Vagina (tissue), 2 donors: ENCODE results near the gene CIITA.

Source experiments
- POLR2A ChIP-seq, 2 donors: fragments of 450-650 bp; IDR thresholded peaks; one replicate each; pipeline ENCODE4 v1.6.1; 2017; ENCODE audit warnings: antibody characterized with exemption in 2 of 2, mild to moderate bottlenecking in 2 of 2, moderate library complexity in 2 of 2
- POLR2AphosphoS5 ChIP-seq, 2 donors: sonication (generic); formaldehyde crosslinking; IDR thresholded peaks; one replicate each; pipeline ENCODE4 v1.9.0; 2017; ENCODE audit warnings: antibody characterized with exemption in 2 of 2, mild to moderate bottlenecking in 2 of 2, low read depth in 1 of 2; ENCODE audit not compliant: insufficient read depth in 1 of 2
- TF ChIP-seq, protein P1 (sequence below), 3 experiments: fragments of 450-650 bp in 2 of 3; fragments of 200-600 bp in 1 of 3; sonication (generic) in 1 of 3; IDR thresholded peaks; one replicate each; pipeline ENCODE4 v1.5.1; 2017 to 2019; ENCODE audit warnings: antibody characterized with exemption in 3 of 3, mild to moderate bottlenecking in 2 of 3, moderate library complexity in 2 of 3

DNA sequence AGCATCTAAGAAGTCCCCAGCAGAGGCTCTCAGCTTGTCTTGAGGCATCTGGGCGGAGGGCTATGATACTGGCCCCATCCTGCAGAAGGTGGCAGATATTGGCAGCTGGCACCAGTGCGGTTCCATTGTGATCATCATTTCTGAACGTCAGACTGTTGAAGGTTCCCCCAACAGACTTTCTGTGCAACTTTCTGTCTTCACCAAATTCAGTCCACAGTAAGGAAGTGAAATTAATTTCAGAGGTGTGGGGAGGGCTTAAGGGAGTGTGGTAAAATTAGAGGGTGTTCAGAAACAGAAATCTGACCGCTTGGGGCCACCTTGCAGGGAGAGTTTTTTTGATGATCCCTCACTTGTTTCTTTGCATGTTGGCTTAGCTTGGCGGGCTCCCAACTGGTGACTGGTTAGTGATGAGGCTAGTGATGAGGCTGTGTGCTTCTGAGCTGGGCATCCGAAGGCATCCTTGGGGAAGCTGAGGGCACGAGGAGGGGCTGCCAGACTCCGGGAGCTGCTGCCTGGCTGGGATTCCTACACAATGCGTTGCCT lies at the start of gene CIITA:
- TF ChIP-seq, protein P1, sequence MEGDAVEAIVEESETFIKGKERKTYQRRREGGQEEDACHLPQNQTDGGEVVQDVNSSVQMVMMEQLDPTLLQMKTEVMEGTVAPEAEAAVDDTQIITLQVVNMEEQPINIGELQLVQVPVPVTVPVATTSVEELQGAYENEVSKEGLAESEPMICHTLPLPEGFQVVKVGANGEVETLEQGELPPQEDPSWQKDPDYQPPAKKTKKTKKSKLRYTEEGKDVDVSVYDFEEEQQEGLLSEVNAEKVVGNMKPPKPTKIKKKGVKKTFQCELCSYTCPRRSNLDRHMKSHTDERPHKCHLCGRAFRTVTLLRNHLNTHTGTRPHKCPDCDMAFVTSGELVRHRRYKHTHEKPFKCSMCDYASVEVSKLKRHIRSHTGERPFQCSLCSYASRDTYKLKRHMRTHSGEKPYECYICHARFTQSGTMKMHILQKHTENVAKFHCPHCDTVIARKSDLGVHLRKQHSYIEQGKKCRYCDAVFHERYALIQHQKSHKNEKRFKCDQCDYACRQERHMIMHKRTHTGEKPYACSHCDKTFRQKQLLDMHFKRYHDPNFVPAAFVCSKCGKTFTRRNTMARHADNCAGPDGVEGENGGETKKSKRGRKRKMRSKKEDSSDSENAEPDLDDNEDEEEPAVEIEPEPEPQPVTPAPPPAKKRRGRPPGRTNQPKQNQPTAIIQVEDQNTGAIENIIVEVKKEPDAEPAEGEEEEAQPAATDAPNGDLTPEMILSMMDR (IDR thresholded peaks at IDR 0.05) = no peak
- TF ChIP-seq POLR2A (IDR thresholded peaks at IDR 0.05) = no peak
- TF ChIP-seq POLR2AphosphoS5 (IDR thresholded peaks at IDR 0.05; ENCODE audit: insufficient read depth in 1 of 2, low read depth in 1 of 2) = no peak
